Hypothalamus (tissue), 51 donors: Measurements from ENCODE around the gene ZNF444.
A peak's percentile ranks its signal among the peaks of the same experiment; 100 is the strongest.

Source experiments
- DNase-seq, 51 donors: peaks; one replicate each; lab custom pipeline; 2025; lab: John Stamatoyannopoulos, UW

ZNF444 gene

DNA sequence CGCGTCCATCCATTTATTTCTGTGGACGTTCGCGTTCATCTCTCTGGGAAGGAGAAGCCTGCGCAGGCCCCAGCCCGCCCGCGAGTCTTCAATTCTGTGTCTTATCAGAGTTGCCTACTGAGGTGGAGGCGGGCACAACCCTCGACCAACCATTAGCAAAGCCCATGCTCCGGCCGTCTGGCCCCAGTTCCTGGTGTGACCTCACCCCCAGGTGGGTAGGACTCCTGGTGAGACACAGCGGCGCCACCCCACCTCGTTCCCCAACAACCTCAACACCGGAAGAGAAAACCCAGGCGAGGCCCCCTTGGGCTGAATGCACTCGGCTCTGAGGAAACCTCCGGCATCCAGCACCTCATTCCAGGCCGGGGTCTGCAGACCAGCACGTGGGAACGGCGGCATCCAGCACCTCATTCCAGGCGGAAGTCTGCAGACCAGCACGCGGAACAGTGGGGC, 34.7 kb upstream of the ZNF444 start:
- DNase-seq: no peak

DNA sequence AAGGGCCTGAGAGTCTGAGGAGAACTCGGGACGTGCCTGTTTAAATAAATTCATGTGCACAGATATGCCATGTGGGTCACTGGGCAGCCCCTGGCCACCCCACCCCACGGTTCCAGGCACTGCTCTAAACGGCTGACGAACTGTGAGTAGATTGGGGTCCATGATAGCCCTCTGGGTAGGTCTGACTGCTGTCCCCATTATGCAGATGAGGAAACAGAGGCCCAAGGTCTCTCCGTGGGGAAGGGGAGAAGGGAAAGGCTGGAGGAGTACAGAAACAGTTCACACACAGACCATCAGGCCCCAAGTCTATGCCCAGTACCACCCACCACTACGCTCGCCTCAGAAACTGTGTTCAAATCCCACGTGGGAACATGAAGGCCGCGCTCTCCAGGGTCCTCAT, 34.1 kb upstream of the ZNF444 start:
- DNase-seq: no peak

DNA sequence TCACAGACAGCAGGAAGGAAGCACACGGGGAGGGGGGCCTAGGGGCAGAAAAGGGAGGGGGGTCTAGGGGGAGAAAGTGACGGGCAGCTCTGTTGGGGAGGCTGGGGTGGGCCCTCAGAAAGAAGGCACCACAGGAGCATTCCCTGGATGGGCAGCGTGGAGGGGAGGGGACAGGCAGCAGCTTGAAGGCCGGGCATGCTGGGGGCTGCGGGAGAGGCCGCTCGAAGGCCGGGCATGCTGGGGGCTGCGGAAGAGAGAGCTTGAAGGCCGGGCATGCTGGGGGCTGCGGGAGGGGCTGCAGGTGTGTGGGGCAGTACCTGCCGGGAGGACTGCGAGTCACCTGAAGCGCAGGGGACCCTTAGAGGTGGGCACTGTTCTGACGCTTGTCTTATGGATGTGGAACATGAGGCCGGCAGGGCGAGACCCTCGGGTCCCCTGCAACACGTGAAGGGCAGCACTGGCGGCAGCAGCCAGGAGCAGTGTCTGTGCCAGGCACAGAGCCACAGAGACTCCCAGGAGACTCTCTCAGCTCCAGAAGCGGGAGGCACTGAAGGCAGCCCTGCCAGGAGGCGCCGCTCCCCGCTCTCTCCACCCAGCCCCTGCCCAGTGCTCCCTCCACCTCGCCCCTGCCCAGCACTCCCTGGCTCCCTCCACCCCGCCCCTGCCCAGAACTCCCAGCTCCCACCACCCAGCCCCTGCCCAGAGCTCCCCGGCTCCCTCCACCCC, 33.3 kb upstream of the ZNF444 start:
- peak in 17 of 51 donors; percentile 8 to 58 (median 27) for DNase-seq

DNA sequence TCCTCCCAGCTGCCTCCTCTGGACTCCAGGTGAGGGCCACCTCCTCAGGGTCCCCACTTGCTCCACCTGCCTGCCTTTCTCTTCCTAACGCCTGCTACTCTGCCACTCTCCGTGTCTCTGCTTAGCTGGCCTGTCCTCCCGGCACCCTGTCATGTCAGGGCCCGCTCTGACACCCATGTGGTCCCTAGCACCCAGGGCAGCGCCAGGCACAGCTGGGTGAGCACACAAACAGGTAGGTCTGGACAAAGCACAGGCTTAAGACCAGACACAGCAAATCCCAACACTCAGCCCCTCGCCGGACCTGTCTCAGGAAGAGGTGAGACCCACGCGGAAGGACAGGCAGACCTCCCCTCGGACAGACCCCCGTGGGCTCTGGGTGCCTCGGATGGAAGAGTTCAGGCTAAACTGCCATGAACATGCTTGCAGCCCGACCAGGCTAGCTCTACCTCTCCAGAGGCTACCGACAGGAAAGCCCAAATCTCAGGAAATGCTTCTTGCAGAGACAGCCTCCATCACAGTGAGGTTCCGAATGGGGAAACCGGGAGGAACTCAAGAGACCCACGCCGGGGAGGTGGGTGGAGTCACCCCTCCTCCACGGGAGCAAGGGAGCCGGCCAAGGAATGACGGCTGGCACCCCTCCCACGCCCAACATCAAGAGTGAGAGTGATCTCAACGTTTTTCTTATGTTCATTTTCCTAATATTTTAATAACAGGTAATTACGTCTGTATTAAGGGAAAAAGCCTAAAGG, 32.5 kb upstream of the ZNF444 start:
- DNase-seq: peak in 1 of 51 donors; percentile 12

DNA sequence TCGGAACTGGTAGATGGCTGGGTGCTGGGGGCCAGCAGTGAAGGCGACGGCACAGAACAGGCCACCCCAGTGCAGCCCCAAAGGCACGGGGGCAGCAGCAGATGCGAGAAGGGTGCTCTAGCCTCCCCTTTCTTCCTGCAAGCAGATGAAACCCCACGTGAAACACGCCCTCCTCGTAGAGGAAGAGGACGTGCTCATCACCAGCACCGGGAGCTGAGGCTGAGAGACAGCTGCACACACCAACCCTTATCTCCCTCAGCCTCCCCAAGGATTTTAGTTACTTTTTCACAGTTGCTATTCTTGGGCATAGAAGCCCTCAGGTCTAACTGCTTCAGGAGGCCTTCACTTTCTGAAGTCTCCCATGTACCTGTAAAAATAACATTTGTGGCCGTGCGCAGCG, 31.9 kb upstream of the ZNF444 start:
- peak in 3 of 51 donors; percentile 7 to 20 (median 20) for DNase-seq

DNA sequence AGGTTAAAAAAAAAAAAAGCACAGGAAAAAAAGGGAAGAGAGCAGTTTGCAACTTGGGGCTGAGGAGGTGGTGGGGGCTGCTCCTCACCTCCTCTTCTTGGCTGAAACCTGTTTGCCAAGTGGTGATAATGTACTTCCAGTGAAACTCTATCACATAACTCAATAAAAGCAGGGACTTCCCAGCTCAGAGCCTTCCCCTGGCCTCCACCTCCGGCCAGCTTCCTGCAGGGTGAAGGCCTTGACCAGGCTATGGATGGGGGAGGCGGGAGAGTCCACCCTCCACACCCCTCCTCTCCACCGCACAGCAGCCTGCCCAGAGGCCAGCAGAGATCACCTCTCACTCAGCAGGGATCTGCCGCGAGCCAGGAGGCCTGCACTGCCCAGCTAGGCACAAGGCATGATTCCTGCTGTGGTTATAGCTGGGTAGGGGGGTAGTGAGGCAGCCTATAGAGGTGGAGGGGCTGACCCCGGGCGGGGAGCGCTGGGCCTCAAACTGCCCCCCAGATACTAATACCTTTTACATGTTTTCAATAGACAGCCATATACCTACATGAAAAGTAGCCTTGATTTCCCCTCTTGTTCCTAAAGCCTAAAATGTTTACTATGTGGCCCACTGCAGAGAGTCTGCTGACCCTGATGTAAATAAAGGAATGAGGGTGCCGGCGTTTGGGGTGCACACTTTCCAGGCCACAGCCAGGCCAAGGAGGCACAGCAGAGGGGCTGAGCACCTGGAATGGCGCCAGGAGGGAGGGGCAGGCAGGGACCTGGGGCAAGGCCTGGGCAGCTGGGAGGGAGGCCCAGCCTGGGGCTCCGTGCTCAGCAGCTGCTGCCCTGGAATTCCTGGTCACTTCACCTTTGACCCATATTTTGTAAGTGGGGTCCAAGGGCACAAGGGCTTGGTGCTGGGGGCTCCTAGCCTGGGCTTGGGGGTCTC, 30.3 kb upstream of the ZNF444 start:
- peak in 3 of 51 donors; percentile 3 to 9 (median 7) for DNase-seq

DNA sequence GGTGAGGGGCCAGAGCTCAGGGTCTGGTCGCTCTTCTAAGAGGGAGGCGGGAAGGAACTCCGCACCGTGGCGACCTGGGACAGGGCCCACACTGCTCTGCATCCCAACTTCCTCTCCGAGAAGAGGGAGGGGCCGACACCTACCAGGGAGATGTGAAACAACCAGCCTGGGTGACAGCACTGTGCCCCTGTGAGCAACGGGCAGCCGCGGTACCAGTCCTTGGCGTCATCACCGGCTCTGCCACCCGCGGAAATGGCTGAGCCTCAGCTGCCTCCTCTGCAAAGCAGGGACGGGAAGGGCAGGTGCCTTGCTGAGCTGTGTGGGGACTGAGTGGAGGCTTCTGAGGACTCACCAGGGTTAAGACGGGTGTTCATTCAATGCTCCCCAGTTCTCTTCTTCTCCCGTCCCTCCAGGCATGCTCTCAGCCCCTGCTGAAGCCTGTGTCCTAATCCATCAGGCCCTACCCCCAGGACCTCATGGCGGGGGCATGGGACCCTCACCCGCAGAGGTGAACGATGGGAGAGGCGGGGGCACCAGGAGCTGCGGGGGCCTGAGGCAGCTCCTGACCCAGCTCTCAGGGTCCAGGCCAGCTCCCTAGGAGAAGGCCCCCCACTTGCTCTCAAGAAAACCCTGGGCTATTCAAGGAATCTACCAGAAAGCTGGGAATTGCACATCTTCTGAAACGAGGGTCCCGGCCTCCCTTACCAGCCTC, 29.3 kb upstream of the ZNF444 start:
- peak in 20 of 51 donors; percentile 7 to 47 (median 22) for DNase-seq

DNA sequence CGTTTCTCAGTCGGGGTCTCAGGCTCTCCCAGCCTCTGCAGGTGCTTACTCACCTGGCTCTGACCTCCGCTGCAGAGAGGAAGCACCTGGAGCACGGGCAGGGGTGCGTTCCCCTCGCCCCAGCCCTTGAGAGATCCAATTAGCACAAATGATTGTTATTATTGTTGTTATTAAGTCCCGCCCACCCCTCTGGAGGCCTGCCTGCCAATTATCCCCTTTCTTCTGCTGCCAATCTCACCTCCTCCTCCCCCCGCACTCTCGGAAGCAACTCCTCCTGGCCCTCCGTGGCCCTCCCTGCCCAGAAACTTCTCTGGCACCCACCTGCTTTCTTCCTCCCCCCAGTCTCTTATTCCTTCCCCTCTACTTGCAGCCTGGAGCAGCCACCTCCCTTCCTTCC, 28.8 kb upstream of the ZNF444 start:
- peak in 1 of 51 donors; percentile 4 for DNase-seq

DNA sequence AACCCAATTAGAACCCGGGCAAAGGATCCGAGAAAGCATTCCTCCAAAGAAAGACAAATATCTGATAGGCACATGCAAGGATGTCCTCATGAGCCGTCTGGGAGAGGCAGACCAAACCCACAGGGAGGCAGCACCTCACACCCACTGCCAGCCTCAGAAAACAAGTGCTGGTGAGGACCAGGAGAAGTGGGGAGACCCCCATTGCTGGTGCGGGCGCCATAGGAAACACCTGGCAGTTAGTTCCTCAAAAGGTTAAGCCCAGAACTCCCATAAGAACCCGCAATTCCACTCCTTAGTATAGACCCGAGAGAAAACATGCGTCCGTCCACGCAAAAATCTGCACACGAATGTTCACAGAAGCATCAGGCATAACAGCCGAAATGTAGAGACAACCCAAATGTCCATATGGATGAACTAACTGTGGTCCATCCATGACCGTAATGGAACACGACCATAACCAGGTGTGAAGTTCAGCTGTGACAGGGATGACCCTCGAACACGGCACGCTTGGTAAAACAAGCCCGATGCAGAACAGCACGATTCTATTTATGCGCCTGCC, 27.9 kb upstream of the ZNF444 start:
- DNase-seq: no peak

DNA sequence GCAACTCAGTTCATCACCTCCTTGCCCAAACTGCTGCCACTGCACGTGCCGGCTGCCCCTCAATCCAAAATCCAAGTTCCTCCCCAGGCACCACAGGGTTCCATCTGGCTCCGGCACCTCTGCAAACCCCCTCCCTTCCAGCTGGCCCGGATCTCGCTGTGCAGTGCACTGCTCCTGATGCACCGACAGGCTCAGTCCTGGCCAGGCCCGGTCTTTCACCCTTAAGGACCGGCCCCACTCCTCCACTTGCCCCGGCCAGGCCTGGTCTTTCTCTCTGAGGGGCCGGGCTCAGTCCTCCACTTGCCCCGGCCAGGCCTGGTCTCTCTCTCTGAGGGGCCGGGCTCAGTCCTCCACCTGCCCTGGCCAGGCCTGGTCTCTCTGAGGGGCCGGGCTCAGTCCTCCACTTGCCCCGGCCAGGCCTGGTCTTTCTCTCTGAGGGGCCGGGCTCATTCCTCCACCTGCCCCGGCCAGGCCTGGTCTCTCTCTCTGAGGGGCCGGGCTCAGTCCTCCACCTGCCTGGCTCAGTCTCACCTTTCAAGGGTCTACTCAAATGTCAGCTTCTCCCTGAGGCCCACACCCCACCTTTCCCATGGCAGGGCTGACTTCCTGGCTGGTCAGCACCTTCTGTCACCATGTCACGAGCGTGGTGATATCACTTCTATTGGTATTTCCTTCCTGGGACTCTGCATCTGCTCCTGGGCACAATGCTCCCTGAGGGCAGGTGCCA, 26.9 kb upstream of the ZNF444 start:
- no peak for DNase-seq

DNA sequence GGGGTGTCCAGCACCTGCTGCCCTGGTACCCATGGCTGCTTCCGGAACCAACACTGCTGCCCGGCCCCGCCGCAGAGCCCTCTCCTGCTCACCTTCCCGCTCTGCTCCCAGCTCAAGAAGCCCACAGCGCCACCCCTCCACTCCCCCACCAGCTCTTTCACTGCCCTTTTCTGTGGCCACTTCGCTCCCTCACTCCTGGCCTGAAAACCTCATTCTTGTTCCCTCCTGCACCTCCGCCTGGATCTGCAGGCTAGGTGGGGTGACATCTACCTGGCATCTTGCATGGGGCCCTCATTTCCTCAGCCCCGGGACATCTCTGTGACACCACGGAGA, 26.3 kb upstream of the ZNF444 start:
- no peak for DNase-seq

DNA sequence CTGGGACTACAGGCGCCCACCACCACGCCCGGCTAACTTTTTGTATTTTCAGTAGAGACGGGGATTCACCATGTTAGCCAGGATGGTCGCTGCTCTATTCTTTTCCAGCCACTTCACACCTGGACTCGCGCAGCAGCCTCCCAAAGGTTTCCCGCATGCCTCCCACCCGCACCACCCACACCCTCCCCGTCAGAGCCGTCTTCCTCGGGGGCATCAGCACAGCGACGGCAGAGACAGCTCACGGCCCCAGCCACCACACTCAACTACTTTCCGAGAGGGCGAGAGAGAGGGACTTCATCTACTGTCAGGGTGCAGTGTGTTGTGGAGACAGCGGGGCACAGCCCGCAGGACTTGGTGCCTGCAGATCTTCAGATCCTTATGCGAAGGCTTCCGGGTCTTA, 25.6 kb upstream of the ZNF444 start:
- no peak for DNase-seq

DNA sequence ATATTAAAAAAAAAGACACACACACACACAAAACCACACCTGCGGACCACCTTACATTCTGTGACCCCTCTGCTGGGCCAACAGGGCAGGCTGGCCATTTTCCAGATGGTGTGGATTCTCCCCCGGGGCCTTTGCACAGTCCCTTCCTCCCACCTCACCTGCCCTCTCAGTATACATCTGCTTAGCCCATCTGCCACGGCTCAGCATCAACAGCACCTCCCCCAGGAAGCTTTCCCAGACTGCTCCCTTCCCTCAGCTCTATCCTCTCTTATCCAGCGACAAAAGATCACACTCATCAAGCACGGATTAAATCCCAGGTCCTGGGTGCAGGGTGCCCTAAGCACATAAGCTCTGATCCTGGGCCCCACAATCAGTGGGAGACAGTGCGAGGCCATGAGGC, 24.5 kb upstream of the ZNF444 start:
- no peak for DNase-seq

DNA sequence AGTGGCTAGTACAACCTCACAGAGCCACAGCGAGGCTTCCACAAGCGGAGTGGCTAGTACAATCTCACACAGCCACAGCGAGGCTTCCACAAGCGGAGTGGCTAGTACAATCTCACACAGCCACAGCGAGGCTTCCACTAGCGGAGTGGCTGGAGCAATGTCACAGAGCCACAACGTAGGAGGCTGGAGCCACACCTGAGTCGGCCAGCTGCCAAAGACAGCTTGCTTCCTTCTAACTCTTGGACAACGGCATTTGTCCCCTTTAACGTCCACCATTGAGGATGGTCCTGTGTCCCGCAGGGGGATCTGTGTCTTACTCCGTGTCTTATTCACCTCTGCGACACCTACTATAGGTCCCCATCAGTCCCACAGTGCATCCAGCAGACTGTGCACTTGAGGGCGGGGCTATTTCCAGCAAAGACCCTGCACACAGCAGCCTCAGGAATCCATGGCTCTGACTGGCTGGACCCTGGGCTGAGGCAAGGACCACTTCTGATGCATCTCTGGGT, 23.7 kb upstream of the ZNF444 start:
- no peak for DNase-seq

DNA sequence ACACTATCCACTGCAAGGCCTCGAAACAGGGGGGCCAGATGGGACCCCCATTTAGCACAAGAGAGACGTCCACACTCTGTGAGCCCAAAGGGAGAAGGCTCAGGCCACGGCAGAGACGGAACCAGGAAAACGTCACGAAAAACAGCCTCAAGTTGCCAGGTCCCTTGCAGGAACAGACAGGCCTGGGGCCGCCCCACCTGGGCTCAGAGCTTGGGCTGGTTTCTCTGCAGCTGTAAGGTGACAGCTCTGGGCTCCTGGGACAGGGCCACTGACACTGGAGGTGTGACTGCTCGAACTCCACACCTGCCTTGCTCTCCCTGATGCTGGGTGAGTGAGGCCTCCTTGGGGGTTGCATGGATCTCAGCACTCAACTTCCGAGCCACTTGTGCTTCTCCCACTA, 23.2 kb upstream of the ZNF444 start:
- DNase-seq: no peak

DNA sequence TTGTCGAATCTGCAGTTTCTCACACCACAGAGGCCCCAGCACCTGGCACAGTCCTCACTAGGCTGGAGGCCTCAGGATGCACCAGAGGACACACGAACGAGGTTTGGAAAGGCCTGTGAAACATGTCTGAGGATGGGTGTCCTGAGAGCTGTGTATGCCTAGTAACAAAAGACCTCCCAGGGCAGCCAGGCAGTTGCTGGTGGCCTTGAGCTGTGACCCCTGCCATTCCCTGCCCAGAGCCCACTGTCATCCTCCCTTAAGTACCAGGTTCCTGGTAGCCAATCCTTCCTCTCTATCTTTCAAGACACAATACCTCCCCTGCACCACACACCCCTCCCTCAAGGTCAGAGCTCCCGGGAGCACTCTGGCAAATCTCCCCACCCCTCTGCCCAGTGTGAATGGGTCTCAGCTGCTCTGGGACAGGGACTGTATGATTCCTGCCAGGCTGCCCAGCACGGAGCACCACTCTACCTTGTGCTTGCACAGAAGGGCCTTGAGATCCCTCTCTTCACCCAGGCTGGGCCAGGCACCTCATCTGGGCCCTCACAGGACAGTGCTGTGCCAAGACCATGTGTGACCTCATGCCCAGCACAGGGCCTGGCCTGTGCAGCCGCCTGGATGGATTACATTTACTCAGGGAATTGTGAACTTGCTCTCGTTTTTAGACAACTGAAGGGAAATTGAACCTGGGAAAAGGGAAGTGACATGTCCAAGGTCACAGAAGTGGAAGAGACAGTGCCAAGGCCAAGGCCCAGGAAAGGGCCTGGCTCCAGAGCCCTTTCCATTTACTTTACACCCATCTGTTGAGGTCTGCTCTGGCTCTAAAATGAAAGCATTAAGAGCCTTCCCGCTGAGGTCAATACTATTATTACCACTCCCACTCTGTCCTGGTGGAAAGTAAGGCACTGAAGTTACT, 22.2 kb upstream of the ZNF444 start:
- DNase-seq: no peak

DNA sequence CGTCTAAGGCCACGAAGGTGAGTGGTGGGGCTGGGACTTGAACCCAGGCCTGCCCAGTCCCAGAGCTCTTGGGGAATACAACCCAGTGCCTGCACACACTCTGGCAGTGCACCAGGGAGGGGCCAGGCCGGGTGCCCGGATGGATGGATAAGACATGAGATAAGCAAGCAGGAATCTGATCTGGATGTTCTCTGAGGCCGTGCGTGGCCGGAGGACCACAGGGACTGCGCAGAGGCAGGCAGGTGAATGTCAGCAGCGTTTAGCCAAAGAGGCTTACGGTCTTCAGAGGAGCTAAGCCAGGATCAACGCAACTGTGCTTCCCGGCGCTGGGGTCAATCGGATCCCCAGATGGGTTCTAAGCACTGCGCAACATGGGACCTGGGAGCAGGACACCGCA, 21.5 kb upstream of the ZNF444 start:
- no peak for DNase-seq

DNA sequence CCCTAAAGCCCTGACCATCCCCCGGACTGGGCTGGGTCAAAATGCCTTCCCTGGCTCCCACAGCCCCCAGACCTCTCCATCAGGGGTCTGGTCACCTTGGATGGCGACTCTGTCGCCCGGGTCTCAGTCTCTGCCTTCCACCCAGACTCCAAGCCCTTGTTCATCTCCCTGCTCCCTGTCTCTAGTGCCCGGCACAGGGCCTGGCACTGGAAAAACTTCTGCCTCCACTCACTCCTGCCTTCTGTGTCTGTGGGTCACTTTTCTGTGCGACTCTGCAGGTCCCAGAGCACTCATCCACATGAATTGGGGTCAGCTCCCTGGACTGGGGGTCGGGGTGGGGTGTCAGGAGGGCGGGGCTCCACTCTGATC, 21.1 kb upstream of the ZNF444 start:
- DNase-seq: no peak
